Jurkat, Clone E6-1 (cell line): Measurements from ENCODE around the gene PRKCA.

Experiments used
- DNase-seq: peaks from one replicate; pipeline ENCODE4 v3.0.0-alpha.2; 2011; ENCODE audit warnings: low read depth, low spot score
- H3K4me3 ChIP-seq: 2 replicates; pipeline ENCODE4 v1.5.1; 2011; ENCODE audit warnings: mild to moderate bottlenecking, low read length, control low read depth, moderate library complexity

Gene PRKCA

DNA sequence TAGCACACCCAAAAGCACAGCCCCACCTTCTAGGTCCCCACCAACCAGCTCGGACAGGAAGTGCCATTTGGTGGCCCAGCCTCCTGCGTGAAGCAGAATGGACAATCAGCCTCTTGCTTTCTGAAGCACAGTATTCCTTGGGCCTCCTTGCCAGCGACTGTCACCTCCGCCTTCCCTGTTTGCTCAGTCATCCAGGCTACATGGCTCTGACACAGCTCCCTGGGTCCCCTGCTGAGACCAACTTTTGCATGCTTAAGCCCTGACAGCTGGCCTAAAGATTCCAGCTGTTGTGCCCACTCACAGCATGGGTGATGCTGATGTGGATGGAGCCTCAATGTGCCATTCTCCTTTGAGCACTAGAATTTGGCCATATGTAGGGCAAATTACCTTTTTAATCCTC lies 528.0 kb downstream of the PRKCA start:
- H3K4me3 ChIP-seq, result no peak overlapping the region
- DNase-seq, result no peak

DNA sequence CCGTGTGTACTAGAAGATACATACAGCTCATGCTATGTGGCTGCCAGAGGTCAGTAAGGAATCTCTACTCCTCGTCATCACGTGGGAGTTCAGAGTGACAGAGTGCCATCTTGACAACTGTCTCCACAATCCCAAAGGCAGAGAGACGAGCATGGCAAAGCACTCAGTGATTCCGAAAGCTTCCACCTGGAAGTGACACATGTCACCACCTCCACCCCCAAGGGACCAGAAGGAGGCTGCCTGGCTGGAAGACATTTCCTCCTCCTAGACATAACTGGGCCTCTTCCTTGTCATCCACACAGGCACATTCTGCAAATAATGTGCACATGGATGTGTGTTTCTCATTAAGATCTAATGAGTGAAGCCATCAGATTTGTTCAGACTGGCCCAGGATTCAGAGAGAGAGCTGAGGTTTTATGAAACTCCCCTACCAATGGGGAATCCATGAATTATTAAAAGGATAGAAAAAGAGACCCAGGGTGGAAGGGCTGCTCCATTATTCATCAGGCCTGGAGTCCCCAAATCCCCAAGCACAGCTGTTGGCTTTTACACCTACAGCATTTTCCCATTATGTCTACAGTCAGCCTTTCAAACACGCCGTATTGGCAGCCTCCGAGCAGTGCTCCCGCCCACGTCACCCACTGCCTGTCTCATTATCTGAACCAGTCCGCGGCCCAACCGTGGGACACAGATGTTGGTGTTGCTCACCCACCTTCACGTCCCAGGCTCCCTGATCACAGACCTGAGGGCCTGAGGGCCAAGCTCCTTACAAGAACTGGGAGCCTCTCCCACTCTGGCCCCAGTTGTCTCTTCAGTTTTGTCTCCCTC lies 529.2 kb downstream of the PRKCA start:
- no peak for DNase-seq
- no peak overlapping the region for H3K4me3 ChIP-seq

DNA sequence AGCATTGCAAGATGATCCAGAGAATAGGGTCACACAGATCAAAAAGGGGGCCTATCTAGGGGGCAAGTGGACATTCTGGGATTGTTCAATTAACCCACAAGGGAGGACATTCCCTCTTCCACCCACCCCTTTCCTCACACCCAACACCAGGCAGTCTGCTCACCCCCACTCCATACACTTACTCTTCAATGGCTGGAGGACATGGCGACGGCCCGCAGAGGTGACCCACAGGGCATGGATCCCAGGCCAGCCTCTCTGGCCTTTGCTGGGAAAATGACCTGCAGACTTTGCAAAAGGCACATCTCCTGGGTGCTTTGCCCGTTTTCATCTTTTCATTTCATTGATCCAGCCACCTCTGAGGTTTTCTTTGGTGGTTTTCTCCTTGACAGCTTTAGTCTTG lies 530.8 kb downstream of the PRKCA start:
- no peak for DNase-seq
- no peak overlapping the region for H3K4me3 ChIP-seq

DNA sequence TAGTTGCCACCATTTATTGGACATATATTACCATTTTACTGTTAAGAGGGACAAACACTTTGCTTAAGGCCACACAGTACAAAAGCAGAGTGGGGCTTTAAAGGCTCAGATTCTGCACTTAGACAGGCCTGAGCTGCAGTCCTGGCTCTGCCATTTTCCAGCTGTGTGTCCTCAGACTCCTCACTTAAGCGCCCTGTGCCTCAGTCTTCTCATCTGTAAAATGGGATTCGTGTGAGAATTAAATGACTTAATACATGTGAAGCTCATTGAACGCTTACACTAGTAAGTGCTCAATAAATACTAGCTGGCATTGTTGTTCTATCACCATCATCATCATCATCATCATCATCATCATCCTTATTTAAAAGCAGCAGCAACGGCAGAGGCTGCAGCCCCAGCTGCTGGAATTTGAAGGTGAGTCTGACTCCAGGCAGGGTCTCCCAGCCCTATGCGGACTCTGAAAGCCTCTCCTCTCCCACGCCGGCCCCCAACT lies 532.1 kb downstream of the PRKCA start:
- no peak overlapping the region for H3K4me3 ChIP-seq
- no peak for DNase-seq

DNA sequence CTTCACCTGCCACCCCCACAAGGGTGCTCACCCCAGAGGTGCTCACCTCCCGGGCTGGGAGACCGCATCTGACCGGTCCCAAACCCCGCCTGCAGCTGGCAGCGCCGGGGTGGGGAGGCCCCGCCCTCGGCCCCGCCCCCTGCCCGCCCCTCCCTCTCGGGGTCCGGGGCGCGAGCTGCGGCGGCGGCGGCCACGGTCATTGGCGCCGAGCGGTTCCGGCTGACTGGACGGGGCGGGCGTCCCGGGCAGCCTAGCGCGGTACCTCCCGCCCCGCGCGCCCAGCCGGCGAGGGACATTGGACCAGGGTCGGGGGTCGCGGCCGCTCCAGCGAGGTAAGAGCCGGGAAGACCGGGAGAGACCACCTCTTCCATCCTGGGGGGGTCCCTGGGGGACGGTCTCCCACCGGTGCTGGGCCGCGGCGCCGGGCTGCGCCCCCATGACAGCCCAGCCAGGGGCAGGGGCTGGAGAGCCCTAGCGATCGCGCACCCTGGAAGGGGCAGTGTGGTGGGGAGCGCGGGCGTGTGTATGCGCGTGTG lies 532.6 kb downstream of the PRKCA start, which contains the start of gene CACNG5:
TSS of gene CACNG5 (plus strand) at position 199 of the 536 bp plus-strand sequence. CDS start 42,216 bp downstream, outside the sequence.
- no peak within 1 kb of the TSS for H3K4me3 ChIP-seq
- no peak for DNase-seq

DNA sequence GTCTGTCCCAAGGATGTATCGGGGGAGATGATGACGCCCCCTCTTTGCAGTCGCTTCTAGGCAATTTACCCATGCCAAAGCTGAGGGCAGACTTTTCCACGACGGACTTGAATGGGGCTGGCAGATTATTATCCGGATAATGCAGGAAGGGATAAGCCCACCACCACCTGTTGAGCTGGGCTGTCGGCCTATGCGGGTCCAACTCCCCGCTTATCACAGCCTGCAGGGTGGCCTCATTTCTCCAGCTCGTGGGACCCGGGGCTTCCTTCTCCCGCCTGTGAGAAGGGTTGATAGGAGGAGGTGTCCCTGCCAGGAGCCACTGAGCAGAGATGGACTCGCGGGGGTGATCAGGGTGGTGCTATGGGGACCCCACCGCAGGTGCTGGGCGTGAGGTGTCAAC lies 533.1 kb downstream of the PRKCA start:
- no peak overlapping the region for H3K4me3 ChIP-seq

DNA sequence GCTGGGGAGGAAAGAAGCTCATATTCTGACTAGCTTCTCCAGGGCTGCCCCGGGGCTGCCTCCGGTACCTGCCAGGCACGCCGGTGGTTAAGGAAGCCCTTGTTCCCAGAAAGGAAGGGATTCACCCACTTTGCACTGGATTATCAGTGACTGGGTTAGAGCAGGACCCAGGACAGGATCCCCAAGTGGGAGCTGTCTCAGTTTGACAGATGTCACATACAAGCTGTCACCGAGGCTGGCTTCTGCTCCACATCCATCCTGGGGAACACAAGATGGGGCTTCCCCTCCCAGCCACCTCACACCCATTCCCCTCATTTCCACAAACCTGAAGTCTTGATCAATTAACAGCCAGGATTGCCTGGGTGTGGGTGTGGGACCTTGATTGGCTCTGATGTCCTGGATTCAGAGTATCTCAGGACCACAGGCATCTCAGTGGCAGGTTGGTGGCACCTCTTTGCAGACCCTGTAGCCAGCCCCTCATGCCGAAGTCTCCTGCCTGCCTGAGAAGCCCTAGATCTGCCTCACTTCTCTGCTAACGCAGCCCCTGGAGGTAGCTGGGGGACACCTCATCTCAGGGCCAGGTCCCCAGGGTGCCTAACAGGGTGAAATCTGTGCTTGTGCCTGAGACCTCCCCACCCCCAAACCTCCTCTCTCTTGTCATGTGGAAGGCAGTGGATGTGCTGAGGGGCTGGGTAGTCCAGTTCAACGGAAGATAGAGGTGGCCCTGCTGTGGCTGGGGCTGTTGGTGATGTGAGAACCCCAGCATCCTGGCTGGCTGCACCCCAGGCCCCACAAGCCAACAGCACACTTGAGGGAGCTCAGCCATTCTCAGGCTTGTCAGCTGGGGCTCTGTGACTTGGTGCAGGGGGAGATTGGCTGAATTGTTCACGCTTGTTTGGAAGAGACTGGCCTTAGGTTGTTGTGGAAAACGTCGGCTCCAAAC lies 533.9 kb downstream of the PRKCA start:
- no peak for DNase-seq
- H3K4me3 ChIP-seq, result no peak overlapping the region

More for the DNA sequence above, 533.1 kb downstream of the PRKCA start:
- no peak for DNase-seq

DNA sequence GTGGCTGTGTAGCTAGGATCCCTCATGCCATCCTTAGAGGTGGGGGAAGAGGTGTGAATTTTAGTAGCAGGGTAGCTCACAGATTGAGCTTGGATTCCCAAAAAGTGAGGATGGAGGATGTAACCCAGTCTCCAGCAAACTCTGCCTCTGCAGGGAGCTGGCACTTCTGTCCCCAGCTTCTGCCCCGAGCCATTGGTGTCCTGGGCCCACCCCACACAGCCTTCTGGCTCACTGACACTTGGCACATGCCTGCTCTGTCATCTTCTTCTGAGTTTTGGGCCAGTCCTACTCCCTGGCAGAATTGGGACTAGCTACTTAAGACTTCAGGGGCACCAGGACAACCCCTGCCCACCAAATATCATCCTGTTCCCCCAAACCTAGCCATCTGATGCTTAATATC lies 534.8 kb downstream of the PRKCA start:
- no peak overlapping the region for H3K4me3 ChIP-seq
- no peak for DNase-seq

DNA sequence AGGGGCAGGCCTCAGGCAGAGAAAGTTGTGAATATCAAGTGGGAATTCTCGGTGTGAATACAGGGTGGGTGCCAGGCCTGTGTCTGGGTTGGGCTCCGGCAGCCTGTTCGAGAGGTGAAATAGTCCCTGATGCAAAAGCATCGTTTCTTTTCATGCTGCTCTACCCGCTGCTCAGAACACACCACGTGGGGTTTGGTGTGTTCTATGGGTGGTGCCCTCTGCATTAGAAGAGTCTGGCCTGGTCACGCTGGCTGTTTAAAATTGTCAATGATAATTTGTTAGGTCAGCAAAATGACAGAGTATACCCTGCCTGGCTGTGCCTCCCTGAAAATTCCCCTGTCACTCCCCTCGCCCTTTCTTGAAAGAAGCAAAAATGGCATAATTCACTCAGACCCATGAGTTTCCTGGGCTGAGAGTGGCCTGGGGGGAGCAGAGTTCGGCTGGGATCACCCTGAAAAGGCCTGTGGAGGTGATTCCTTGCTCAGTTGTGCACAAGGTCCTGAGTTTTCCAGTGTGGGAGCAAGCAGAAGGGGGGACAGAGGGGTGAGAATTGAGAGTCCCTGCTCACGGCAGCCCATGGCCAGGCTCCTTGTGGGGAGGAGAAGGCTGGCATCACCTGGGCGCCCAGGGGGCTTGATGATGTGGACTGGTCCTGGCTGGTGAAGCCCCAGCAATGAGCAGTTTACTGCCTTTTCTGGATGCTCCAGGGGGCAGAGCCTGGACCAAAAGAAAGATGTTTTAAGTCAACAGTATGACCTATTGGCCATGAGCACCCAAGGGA lies 535.7 kb downstream of the PRKCA start:
- H3K4me3 ChIP-seq, result no peak overlapping the region
- no peak for DNase-seq

DNA sequence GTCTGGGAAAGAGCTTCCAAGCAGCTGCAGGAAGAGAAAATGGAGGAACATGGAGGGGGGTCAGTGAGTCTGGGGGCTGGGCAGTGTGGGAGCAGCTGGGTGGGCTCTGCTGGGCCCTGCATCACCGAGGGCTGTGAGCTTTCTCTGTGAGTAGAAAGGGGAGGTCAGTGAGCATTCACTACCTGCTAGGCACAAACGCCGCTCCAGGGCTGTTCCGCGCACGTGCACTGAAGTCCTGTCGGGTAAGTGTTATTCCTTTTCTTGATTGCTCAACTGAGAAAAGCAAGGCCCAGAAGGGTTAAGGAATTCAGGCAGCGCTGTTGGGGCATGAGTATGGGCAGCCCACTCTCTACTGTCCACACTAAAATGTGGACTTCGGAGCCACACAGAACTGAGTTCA lies 537.2 kb downstream of the PRKCA start:
- DNase-seq, result no peak
- no peak overlapping the region for H3K4me3 ChIP-seq

DNA sequence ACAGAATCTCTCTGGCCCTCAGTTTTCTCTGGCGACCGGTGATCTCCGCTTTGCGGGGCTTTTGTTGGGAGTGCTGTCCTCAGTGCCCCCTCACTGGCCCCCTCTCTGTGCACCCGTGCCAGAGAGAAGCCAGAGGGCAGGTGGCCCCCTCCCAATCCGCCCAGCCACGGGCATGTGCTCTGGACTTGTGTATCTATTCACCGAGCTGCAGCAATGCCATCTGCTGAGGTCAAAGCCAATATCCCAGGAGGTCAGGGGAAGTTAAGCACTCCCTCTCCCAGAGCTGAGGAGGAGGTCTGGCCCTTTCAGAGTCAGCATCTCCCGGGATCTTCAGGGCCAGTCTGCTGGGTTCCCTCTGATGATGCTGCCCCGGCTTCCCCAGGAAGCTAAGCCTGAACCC lies 537.6 kb downstream of the PRKCA start:
- DNase-seq, result no peak
- H3K4me3 ChIP-seq, result no peak overlapping the region

DNA sequence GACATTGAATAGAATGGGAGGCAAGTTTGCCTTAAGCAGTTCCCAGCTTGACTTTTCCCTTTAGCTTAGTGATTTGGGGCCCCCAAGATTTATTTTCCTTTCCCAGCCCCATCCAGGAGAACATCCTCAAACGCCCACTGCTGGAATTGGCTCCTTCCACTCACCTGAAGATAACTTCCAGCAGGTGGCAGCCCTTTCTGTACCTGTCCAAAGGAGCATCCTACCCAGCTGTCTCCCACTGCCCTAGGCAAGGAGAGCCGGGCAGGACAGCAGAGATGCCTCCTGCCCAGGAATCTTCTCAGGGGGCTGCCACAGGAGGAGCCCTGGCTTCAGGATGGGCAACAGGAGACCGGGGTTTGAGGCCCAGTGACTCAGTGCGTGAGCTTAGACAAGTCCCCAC lies 538.9 kb downstream of the PRKCA start:
- DNase-seq, result no peak
- H3K4me3 ChIP-seq, result no peak overlapping the region

DNA sequence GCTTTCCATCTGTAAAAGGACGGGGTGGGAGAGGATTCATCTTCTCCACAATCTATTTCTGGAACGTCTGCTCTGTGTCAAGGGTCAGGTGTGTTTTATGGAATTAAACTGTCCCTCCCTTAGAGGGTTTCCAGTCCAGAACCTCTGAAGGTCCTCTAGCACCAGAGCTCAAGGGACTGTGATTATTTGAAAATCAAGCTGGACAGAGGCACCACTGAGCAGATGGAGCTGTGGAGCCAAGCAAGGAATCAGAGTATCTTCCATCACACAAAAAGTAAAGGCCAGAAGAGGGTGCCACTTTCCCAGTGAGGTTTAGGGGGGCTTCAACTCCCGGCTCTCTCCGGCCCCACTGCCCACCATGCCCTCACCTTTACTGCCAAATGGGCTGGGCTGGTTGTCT lies 539.3 kb downstream of the PRKCA start:
- DNase-seq, result no peak
- no peak overlapping the region for H3K4me3 ChIP-seq

DNA sequence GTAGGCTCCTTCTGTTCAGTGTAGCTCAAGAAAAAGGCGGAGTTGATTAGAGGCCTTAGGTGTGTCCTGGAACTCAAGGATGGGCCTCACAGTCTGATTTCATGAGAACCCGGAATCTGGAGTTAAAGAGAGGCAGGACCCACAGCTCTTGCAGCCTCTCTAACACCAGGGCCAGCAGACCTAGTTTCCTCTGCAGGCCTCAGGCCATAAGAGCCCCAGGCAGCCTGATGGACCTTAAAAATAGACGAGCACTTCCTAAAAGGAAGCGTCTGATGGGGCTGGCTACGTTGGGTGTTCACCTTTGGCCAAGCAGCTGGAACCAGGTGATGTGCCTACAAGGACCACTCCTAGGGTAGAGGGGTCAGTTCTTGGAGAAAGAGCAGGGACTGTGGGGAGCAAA lies 540.1 kb downstream of the PRKCA start:
- no peak for DNase-seq
- no peak overlapping the region for H3K4me3 ChIP-seq

DNA sequence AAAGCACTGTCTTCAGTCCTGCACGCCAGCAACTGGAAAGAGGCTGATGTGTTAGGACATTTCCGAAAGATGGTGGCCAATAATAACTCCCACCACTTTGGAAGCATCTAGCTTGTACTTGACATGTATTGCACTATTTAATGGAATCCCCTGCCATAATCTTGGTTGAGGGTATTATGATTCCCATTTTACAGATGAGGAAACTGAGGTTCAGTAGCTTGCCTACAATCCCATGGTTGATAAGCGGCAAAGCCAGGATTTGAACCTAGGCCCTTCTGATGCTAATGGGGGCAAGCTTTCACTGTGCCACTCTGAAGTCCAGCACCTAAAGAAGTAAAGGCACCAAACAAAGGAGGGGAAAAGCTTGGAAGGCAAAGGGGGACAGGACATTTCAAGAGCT lies 540.5 kb downstream of the PRKCA start:
- no peak for DNase-seq
- no peak overlapping the region for H3K4me3 ChIP-seq

DNA sequence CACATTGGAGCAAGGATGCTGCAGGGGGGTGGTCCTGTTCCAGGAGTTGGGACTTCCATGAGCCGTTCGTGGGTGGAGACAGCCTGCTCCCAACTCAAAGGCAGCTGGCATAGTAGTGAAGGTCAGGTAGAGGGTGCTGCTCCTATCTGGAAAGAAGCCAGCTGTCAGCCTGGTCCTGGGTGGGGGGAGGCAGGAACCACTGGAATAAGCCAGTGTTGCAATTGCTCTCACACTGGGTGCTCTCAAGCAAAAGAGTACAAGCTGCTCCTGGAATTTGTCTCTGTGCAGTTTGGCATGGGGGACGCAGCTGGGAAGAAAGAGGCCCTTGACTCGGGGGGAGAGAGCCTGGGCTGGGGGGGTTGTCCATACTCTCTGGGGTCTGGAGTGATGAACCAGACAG lies 541.2 kb downstream of the PRKCA start:
- DNase-seq, result no peak
- H3K4me3 ChIP-seq, result no peak overlapping the region

DNA sequence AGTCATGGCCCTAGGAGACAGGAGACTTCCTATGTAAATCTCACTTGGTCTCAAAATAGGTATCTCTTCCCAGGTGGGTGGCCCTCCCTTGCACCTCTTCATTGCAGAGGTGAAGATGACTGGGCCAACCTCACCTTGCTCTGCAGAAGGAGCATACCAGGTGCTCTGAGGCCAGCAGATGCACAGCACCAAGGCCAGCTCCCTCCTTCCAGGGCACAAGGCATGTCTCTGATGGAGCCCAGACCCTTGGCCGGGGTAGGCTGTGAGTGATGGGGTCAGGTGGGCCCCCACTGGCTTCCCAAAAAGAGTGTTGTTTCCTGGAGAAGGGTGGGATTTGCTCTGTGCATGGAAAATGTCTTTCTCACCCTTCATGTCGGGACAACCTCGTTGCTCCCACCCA lies 545.3 kb downstream of the PRKCA start:
- no peak for DNase-seq
- no peak overlapping the region for H3K4me3 ChIP-seq

DNA sequence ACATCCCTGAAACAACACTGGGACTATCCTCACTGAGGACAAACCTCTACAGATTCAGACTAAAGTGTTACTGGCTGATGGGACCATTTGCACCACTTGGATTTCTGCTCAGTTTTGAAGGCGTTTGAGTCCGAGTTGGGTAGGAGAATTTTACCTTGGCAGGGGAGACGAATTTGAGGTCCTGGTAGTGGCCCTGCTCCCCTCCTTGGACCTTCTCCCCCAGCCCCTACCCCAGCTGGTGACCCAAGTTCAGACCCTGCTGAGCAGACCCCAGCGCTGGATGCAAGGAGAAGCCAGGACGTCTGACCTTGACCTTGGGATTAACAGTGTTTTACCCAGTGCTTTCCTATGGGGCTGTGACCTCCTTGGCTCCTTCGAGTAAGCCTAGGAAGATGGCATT lies 546.1 kb downstream of the PRKCA start:
- no peak overlapping the region for H3K4me3 ChIP-seq
- no peak for DNase-seq

DNA sequence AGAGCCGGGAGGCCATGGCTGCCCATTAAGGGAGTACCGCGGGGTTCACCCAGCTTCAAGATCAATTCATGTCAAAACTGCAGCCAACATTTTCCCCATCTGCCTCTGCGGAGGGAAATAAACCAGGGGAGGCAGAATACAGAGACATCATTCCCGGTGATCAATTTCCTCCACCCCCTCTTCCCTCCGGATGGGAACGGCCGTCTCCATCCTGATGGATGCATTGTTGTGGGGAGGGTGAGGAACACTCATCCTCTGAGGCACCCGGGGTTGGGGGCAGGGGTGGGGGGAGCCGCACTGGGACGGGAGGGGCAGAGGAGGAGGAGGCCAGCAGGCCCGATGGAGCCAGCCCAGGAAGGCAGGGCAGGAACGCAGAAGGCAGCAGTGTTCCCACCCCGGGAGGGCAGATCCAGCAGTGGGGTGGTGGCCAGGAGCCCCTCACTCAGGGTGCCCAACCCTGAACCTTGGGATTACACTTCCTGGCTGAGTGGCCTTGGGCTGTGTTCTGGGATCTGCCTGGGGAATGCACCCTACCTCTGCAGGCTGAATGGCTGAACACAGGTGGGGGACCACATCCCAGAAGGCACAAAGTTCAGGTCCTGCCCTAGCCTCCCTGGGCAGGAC lies 546.7 kb downstream of the PRKCA start:
- no peak for DNase-seq
- no peak overlapping the region for H3K4me3 ChIP-seq
